IPS DF 6.9 (cell line): ENCODE results near the gene ENOX2.
A peak's percentile ranks its signal among the peaks of the same experiment; 100 is the strongest.

Source experiments
- DNase-seq: peaks from one replicate; pipeline ENCODE4 v3.0.0-alpha.2; 2013; ENCODE audit warnings: low read depth, low spot score
- H3K27ac ChIP-seq: one replicate; pipeline ENCODE4 v1.5.1; 2013; ENCODE audit warnings: low read length, control low read depth
- H3K27me3 ChIP-seq: 2 replicates; pipeline ENCODE4 v1.6.1; 2013; ENCODE audit warnings: mild to moderate bottlenecking, low read length; ENCODE audit not compliant: control insufficient read depth, insufficient read depth
- H3K36me3 ChIP-seq: 2 replicates; pipeline ENCODE4 v1.6.1; 2013; ENCODE audit warnings: low read length; ENCODE audit not compliant: control insufficient read depth, insufficient read depth
- H3K4me1 ChIP-seq: 2 replicates; pipeline ENCODE4 v1.6.1; 2013; ENCODE audit warnings: low read length; ENCODE audit not compliant: control insufficient read depth, insufficient read depth
- H3K4me3 ChIP-seq: 2 replicates; pipeline ENCODE4 v1.5.1; 2013; ENCODE audit warnings: mild to moderate bottlenecking, low read length
- H3K9me3 ChIP-seq: 2 replicates; pipeline ENCODE4 v1.6.1; 2013; ENCODE audit warnings: low read length, inconsistent platforms; ENCODE audit not compliant: control insufficient read depth, insufficient read depth
- WGBS: extraction: QIAGEN DNeasy Blood & Tissue Kit; methylation state at CpG from one replicate; pipeline ENCODE4 v1.1.7; 2013; ENCODE audit warnings: mixed read lengths, missing lambda C conversion rate; ENCODE audit not compliant: insufficient read length, insufficient coverage; 5-methylcytosine and 5-hydroxymethylcytosine counted together

The ENOX2 gene

GRCh38 chrX:130770615-130771014, 132.4 kb downstream of the ENOX2 start:
- WGBS = no CpG with 5 or more reads among the region's 3 CpGs
- DNase-seq = no peak
- Histone ChIP-seq H3K4me3 (no peak overlapping the region), H3K36me3 (no peaks in the 10 kb centered on the region), H3K9me3 (no peaks in the 10 kb centered on the region), H3K4me1 (no peaks in the 10 kb centered on the region), H3K27me3 (no peaks in the 10 kb centered on the region), H3K27ac (no peak overlapping the region)

DNA sequence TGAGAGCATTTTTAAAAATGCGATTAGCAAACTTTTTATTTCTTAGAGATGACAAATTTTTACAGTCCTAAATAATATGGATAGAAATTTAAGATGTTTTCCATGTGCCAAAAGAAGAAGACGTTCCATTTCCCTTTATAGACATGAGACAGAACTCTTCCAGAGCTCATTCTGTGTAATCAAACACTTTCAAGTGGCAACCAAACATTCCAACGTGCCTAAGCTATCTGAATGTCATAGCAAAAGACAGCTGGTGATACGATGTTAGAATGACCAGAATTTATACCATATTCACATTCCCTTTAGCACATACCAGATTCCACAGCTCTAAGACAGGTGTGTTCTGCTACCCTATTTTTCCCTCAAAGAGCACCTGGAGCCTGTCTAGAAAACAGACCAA, 133.2 kb downstream of the ENOX2 start:
- no peaks in the 10 kb centered on the region for H3K4me1 ChIP-seq
- H3K27ac ChIP-seq = no peak overlapping the region
- H3K36me3 ChIP-seq = no peaks in the 10 kb centered on the region
- H3K4me3 ChIP-seq = no peak overlapping the region
- no CpG with 5 or more reads among the region's 4 CpGs for WGBS
- no peaks in the 10 kb centered on the region for H3K27me3 ChIP-seq
- no peaks in the 10 kb centered on the region for H3K9me3 ChIP-seq
- DNase-seq = no peak

DNA sequence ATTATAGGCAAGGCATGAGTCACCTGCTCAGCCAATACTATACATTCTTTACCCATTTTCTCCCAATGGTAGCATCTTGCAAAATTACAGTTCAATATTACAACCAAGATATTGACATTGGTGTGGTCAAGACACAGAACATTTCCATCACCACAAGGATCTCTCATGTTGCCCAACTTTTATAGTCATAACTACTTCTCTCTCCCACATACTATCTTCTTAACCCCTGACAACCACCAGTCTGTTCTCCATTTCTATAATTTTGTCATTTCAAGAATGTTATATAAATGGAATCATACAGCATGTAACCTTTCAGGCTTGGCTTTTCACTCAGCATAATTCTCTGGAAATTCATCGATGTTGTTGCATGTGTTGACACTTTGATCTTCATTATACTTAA, 144.9 kb downstream of the ENOX2 start:
- H3K4me3 ChIP-seq = no peak overlapping the region
- no CpG with 5 or more reads among the region's 1 CpG for WGBS
- no peak overlapping the region for H3K27ac ChIP-seq
- H3K4me1 ChIP-seq = no peaks in the 10 kb centered on the region
- DNase-seq = no peak
- H3K9me3 ChIP-seq = no peaks in the 10 kb centered on the region
- no peaks in the 10 kb centered on the region for H3K27me3 ChIP-seq
- H3K36me3 ChIP-seq = no peaks in the 10 kb centered on the region

- WGBS = no CpG with 5 or more reads among the region's 4 CpGs
- no peak overlapping the region for H3K4me3 ChIP-seq
- H3K9me3 ChIP-seq = no peaks in the 10 kb centered on the region
- no peak for DNase-seq
- H3K27ac ChIP-seq = no peak overlapping the region
- no peaks in the 10 kb centered on the region for H3K36me3 ChIP-seq
- no peaks in the 10 kb centered on the region for H3K27me3 ChIP-seq
- no peaks in the 10 kb centered on the region for H3K4me1 ChIP-seq
Measured at GRCh38 chrX:130756233-130756632, 146.8 kb downstream of the ENOX2 start.

GRCh38 chrX:130754353-130754752, 148.7 kb downstream of the ENOX2 start:
- WGBS = no CpG with 5 or more reads among the region's 1 CpG
- H3K36me3 ChIP-seq = no peaks in the 10 kb centered on the region
- H3K27ac ChIP-seq = no peak overlapping the region
- no peak overlapping the region for H3K4me3 ChIP-seq
- no peaks in the 10 kb centered on the region for H3K4me1 ChIP-seq
- H3K9me3 ChIP-seq = no peaks in the 10 kb centered on the region
- H3K27me3 ChIP-seq = no peaks in the 10 kb centered on the region
- no peak for DNase-seq

DNA sequence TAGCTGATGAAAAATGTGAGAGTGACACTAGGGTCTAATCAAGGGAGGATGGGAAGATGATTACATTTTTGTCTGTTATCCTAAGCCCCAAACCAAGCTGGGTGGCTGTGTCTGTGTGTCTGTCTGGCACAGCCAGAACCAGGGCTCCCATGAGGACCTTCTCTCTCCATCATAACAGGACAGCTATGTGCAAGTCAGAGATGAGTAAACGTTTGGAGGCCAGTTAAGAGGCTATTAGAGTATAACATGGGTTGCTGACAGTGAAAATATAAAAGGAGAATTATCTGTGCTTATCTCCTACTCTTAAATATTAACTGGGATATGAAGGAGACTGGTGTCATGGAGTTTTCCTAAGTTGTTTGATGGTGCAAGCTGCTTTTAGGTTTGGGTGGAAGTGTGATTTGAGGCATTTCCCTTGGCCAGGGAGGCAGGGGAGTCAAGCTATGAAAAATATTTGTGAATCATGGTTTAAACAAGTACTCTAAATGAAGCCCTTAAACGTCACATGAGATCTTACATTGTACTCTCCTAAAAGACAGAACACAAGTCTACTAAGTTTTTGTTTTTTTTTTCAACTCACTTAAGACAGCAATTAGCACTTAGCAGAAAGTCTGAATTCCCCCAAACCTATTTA, 156.2 kb downstream of the ENOX2 start:
- Histone ChIP-seq H3K27ac (no peak overlapping the region), H3K36me3 (no peaks in the 10 kb centered on the region), H3K27me3 (no peaks in the 10 kb centered on the region), H3K4me3 (no peak overlapping the region), H3K9me3 (no peaks in the 10 kb centered on the region), H3K4me1 (no peaks in the 10 kb centered on the region)
- DNase-seq = no peak
- no CpG with 5 or more reads among the region's 2 CpGs for WGBS

GRCh38 chrX:130746077-130746476, 156.9 kb downstream of the ENOX2 start:
- no CpG with 5 or more reads among the region's 3 CpGs for WGBS
- Histone ChIP-seq H3K36me3 (no peaks in the 10 kb centered on the region), H3K27ac (no peak overlapping the region), H3K9me3 (no peaks in the 10 kb centered on the region), H3K4me3 (no peak overlapping the region), H3K4me1 (no peaks in the 10 kb centered on the region), H3K27me3 (no peaks in the 10 kb centered on the region)
- no peak for DNase-seq

- Histone ChIP-seq H3K36me3 (no peaks in the 10 kb centered on the region), H3K4me3 (no peak overlapping the region), H3K9me3 (no peaks in the 10 kb centered on the region), H3K27ac (no peak overlapping the region), H3K4me1 (peaks cover 1% of the 10 kb centered on the region; the same call in 1 of the 2 replicates), H3K27me3 (no peaks in the 10 kb centered on the region)
- no CpG with 5 or more reads among the region's 4 CpGs for WGBS
- no peak for DNase-seq
Measured at GRCh38 chrX:130741584-130741983, 161.4 kb downstream of the ENOX2 start.

DNA sequence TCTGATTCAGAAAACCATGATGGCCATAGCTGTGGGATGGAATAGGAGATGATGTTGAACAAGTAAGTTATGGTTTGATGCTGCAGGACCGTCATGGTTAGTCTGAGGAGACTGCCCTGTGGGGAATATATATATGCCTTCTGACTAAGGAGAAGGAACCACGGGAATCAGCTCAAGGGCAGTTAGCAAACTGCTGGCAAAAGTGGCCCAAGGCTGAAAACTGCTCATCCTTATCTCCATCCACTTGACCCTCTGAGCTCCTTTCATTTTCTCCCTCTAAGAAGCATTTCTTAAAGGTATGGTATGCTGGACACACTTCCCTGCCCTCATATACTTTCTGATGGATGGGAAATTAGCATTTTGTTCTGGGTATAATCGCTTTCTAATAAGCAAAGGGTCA, 161.9 kb downstream of the ENOX2 start:
- H3K27me3 ChIP-seq = no peaks in the 10 kb centered on the region
- H3K9me3 ChIP-seq = no peaks in the 10 kb centered on the region
- H3K27ac ChIP-seq = no peak overlapping the region
- DNase-seq = no peak
- no CpG with 5 or more reads among the region's 3 CpGs for WGBS
- H3K4me1 ChIP-seq = peaks cover 1% of the 10 kb centered on the region; the same call in 1 of the 2 replicates
- no peaks in the 10 kb centered on the region for H3K36me3 ChIP-seq
- H3K4me3 ChIP-seq = no peak overlapping the region

- Histone ChIP-seq H3K4me3 (no peak overlapping the region), H3K36me3 (no peaks in the 10 kb centered on the region), H3K9me3 (no peaks in the 10 kb centered on the region), H3K4me1 (peaks cover 1% of the 10 kb centered on the region; the same call in 1 of the 2 replicates), H3K27me3 (no peaks in the 10 kb centered on the region), H3K27ac (no peak overlapping the region)
- WGBS = no CpG with 5 or more reads among the region's 5 CpGs
- DNase-seq = peak; percentile 9
Measured at GRCh38 chrX:130738638-130739195, 164.3 kb downstream of the ENOX2 start.

DNA sequence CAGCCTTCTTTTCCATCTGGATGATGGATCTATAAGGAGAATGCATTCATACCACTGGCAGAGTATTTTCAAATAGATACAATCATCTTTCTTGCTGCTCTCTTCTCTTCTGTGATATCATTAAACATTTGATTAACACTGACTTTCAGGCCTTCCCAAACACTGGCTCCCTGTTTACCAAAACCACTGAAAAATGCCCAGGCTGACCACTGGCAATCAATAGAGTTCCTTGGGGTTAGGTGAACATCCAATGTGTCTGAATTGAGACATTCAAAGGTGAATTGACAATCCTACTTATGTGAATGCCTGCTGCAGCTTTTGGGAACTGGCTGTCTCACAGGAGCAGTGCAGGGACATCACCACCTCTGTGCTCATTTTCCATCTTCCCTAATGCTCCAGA, 168.3 kb downstream of the ENOX2 start:
- Histone ChIP-seq H3K9me3 (no peaks in the 10 kb centered on the region), H3K27me3 (no peaks in the 10 kb centered on the region), H3K36me3 (no peaks in the 10 kb centered on the region), H3K4me3 (no peak overlapping the region), H3K4me1 (peaks cover 1% of the 10 kb centered on the region; the same call in 1 of the 2 replicates), H3K27ac (no peak overlapping the region)
- no peak for DNase-seq
